ENCODE data around the gene WDR90. TPM values are rescaled to one million over a fixed set of nuclear protein-coding genes. Genes with fewer than 3 reads are reported as not detected.

Gene WDR90
- total RNA-seq, 1 experiment from 2014 or later = 38.3 TPM

DNA sequence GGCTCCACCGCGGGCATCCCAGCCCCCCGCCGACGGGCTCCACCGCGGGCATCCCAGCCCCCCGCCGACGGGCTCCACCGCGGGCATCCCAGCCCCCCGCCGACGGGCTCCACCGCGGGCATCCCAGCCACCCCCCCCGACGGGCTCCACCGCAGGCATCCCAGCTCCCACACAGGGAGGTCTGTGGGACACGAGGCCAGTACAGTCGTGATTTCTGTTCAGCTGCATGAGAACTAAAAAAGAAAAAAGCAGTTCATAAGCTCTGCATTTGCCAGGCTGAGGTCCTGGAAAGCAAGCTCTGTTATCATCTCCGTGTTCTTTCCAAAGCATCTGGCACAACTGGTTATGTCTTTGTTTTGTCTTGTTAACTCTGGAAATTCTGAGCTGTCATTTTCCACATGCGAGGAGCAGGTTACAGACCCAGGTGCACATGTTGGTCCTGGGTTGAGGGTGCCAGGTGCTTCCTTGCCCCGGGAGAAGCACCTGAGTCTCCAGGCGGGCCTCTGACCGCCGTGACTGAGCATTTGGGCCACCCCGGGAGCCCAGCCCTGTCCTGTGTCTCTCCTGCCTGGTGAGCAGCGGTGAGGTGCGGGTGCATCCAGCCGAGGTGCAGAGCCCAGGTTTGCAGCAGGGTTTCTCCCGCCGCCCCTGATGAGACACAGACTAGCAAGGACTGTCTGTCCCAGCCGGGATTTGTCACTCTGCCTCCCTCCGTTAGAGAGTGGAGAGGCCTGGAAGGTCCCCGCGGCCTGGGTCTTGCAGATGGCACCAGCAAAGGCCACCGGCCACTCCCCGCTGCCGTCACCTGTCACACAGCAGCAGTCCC, 28.3 kb upstream of the WDR90 start:
- H3K4me3 ChIP-seq (ENCODE audit: insufficient read depth, low read depth, low read length) = no peak overlapping the region
- no peaks in the 10 kb centered on the region for H3K36me3 ChIP-seq (replicated peaks; ENCODE audit: control insufficient read depth, insufficient read depth, low read length)
- DNase-seq = peak; percentile 70
- no peaks in the 10 kb centered on the region for H3K27me3 ChIP-seq (ENCODE audit: control insufficient read depth, insufficient read depth, low read length)

DNA sequence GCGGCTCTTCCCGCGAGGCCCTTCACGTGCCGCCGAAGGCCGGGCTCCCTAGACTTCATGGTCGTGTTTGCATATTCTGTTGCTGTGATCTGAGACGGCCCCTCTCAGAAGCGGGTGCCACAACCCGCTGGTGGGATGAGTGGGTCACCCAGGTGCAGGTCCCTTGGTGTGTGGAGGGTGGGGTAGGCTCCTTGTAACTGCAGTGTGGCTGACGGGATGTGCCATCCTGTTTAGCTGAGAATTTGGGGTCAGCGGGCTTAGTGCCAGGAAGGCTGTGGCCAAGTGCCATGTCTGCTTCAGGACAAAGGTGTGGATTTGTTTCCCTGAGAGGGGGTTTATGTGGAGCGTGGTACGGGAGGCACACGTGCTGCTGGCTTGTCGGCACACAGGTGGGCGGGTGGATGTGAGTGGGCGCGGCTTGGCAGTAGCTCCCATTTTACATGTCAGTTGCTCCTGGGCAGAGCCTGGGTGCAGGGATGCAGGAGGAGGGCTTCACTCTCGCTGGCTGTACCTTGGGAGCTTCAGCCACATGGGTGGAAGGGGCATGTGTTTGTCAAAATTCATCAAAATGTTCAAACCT, 27.5 kb upstream of the WDR90 start:
- no peak overlapping the region for H3K4me3 ChIP-seq (ENCODE audit: insufficient read depth, low read depth, low read length)
- H3K27me3 ChIP-seq (ENCODE audit: control insufficient read depth, insufficient read depth, low read length) = no peaks in the 10 kb centered on the region
- DNase-seq = peak; percentile 67
- no peaks in the 10 kb centered on the region for H3K36me3 ChIP-seq (replicated peaks; ENCODE audit: control insufficient read depth, insufficient read depth, low read length)

DNA sequence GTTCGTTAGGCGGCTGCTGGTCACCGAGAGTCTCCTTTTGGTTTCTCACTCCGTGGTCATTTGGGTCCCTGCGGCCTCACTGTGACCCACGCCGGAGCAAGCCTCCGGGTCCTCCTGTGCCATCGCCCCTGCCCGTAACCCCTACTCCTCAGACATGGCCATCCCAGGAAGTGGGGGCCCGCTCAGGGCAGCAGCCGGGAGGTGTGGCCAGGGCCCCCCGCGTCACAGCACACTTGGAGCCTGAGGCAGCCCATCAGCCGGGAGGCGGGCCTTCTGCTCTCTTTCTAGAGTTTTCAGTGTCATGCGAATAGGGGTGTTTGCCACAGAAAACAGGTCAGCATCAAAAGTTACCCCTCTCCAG, 26.3 kb upstream of the WDR90 start:
- Histone ChIP-seq H3K27me3 (ENCODE audit: control insufficient read depth, insufficient read depth, low read length) (no peaks in the 10 kb centered on the region), H3K36me3 (replicated peaks; ENCODE audit: control insufficient read depth, insufficient read depth, low read length) (no peaks in the 10 kb centered on the region), H3K4me3 (ENCODE audit: insufficient read depth, low read depth, low read length) (no peak overlapping the region)
- DNase-seq = peak; percentile 87

DNA sequence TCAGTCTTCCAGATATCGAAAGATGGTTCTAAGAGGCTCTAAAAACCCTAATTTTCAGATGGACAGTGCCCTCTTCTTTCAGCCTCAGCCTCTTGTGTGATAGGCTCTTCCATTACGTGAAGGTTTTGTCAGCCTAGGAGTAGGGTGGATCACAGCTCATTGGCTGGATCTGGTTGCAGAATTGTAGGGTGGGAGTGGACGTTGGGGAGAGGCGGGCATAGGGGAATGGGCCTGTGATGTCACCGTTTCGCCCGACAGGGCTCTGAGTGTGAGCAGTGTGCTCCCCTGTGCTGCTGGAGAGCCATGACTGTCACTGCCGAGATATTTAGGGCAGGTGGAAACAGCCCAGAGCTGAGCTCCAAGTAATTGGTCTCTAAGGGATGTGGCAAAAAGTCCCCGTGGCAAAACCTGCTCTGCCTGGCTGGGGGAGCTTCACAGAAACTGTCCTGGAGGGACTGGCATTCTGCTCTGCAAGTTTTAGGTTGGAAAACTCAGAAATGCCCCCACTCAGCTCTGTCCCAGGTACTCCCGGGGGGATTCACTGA, 24.6 kb upstream of the WDR90 start:
- no peaks in the 10 kb centered on the region for H3K27me3 ChIP-seq (ENCODE audit: control insufficient read depth, insufficient read depth, low read length)
- DNase-seq = no peak
- H3K4me3 ChIP-seq (ENCODE audit: insufficient read depth, low read depth, low read length) = no peak overlapping the region
- no peaks in the 10 kb centered on the region for H3K36me3 ChIP-seq (replicated peaks; ENCODE audit: control insufficient read depth, insufficient read depth, low read length)

DNA sequence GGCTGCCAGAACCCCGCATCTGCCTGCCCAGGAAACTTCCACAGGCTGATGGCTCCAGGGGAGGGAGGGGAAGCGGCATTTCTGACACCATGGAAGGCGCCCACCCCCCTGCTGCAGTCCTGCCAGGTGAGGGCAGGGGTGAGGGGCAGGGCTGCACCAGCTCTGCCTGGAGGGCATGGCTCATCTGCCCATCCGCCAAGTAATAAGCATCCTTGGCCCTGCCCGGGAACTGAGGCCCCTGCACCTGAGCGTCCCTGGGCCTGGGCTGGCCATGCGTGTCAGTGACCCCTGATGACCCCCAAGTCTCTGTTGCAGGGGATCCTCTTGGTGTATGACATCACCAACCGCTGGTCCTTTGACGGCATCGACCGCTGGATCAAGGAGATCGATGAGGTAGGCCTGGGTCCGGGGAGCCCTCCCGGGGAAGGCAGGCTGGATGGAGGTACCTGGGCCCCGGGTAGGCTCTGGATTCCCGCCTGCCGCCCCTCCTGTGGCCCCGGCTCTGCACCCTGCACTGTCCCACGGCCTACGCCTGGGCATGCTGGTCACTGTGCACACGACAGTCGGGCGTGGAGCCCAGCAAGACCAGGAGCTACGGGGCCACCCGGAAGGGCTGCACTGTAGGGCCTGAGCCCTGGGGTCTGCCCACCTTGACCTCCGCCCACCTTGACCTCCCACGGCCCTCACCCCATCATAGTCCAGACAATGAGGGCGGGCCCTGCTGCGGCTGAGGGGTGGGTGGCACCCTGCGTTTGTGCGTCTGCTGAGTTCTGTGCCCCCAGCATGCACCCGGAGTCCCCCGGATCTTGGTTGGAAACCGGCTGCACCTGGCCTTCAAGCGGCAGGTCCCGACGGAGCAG, 23.8 kb upstream of the WDR90 start:
- Histone ChIP-seq H3K4me3 (ENCODE audit: insufficient read depth, low read depth, low read length) (no peak overlapping the region), H3K36me3 (replicated peaks; ENCODE audit: control insufficient read depth, insufficient read depth, low read length) (no peaks in the 10 kb centered on the region), H3K27me3 (ENCODE audit: control insufficient read depth, insufficient read depth, low read length) (no peaks in the 10 kb centered on the region)
- DNase-seq = no peak

DNA sequence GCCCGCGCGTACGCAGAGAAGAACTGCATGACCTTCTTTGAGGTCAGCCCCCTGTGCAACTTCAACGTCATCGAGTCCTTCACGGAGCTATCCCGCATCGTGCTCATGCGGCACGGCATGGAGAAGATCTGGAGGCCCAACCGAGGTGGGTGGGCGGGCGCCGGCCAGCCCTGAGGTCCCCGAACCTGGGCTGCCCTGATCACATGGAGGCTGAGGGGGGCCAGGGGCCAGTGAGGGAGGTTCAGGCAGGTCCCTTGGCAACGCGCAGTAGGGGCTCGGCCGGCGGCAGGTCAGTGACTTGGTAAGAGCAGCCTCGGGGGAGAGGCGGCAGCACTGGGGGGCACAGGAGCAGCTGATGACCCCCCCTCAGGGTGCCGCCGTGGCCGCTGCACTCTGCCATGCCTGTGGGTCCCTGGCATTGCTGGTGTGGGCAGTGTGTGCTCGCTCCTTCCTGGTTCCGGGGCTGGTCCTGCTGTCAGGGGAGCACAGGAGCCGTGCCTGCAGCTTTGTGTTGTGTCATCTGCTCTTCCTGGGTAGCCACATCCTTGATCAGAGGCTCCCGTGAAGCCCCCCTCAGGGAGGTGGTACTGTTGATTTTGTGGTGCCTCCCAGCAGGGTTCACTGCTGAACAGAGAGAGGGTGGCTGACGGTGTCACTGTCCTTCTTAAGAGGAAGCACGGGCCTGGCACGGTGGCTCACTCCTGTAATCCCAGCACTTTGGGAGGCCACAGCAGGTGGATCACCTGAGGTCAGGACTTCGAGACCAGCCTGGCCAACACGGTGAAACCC, 23.0 kb upstream of the WDR90 start:
- Histone ChIP-seq H3K27me3 (ENCODE audit: control insufficient read depth, insufficient read depth, low read length) (no peaks in the 10 kb centered on the region), H3K36me3 (replicated peaks; ENCODE audit: control insufficient read depth, insufficient read depth, low read length) (no peaks in the 10 kb centered on the region), H3K4me3 (ENCODE audit: insufficient read depth, low read depth, low read length) (no peak overlapping the region)
- no peak for DNase-seq

- Histone ChIP-seq H3K36me3 (replicated peaks; ENCODE audit: control insufficient read depth, insufficient read depth, low read length) (no peaks in the 10 kb centered on the region), H3K27me3 (ENCODE audit: control insufficient read depth, insufficient read depth, low read length) (no peaks in the 10 kb centered on the region), H3K4me3 (ENCODE audit: insufficient read depth, low read depth, low read length) (no peak overlapping the region)
- no peak for DNase-seq
Measured at GRCh38 chr16:626787-627453, 22.2 kb upstream of the WDR90 start.

GRCh38 chr16:627454-628239, 21.5 kb upstream of the WDR90 start:
- Histone ChIP-seq H3K27me3 (ENCODE audit: control insufficient read depth, insufficient read depth, low read length) (no peaks in the 10 kb centered on the region), H3K4me3 (ENCODE audit: insufficient read depth, low read depth, low read length) (no peak overlapping the region), H3K36me3 (replicated peaks; ENCODE audit: control insufficient read depth, insufficient read depth, low read length) (no peaks in the 10 kb centered on the region)
- DNase-seq = no peak

GRCh38 chr16:628321-629061, 20.7 kb upstream of the WDR90 start:
- no peak for DNase-seq
- no peaks in the 10 kb centered on the region for H3K36me3 ChIP-seq (replicated peaks; ENCODE audit: control insufficient read depth, insufficient read depth, low read length)
- H3K27me3 ChIP-seq (ENCODE audit: control insufficient read depth, insufficient read depth, low read length) = no peaks in the 10 kb centered on the region
- no peak overlapping the region for H3K4me3 ChIP-seq (ENCODE audit: insufficient read depth, low read depth, low read length)

DNA sequence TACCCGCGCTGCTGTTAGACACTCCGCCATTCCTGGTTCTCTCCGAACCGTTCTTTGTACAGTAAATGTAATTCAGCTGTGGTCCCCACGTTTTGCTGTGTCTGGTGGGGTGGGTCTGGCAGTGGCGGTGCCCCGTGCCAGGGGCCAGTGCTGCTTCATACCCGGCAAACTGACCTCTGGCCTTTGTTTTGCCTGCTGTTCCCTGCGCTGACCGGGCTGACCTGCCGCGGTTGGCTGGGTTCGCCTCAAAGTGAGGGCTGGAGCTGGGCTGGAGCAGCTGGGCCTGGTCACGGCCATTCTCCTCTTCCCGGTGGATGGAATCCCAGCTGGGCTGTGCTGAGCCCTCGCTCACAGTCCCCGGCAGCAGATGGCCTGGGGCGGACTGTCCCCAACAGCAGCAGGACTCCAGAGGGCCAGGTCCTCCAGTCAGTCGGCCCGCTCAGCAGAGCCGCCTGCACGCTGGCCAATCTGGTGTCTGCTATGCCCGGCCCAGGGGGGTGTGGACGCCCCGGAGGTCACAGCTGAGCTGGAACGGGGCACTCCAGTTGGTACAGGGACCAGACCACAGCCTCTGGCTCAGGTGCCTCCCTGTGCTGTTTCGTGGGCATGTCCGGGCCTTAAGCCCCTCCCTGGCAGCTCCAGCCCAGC, 19.9 kb upstream of the WDR90 start:
- Histone ChIP-seq H3K4me3 (ENCODE audit: insufficient read depth, low read depth, low read length) (no peak overlapping the region), H3K36me3 (replicated peaks; ENCODE audit: control insufficient read depth, insufficient read depth, low read length) (no peaks in the 10 kb centered on the region), H3K27me3 (ENCODE audit: control insufficient read depth, insufficient read depth, low read length) (no peaks in the 10 kb centered on the region)
- no peak for DNase-seq

DNA sequence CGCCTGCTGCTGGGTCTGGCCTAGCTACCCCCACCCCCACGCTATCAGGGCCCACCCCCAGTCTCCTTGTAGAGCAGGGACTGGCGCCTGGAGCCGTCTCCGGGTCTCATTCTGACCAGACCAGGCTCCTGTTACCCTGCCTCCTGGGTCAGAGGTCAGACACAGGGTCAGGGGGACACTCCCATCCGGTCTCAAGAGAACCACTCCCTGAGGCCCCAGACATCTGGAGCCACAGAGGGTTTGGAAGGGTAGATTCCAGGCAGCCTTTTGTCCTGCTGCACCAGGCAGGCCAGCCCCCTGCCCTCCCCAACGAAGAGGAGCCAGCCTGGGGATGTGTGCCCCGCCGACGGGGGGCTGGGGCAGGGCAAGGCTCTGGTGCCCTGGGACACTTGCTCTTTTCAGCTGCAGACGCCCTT, 19.3 kb upstream of the WDR90 start:
- H3K27me3 ChIP-seq (ENCODE audit: control insufficient read depth, insufficient read depth, low read length) = no peaks in the 10 kb centered on the region
- no peak overlapping the region for H3K4me3 ChIP-seq (ENCODE audit: insufficient read depth, low read depth, low read length)
- H3K36me3 ChIP-seq (replicated peaks; ENCODE audit: control insufficient read depth, insufficient read depth, low read length) = no peaks in the 10 kb centered on the region; the same call in none of the 2 replicates
- peak; percentile 92 for DNase-seq

- no peak for DNase-seq
- no peak overlapping the region for H3K4me3 ChIP-seq (ENCODE audit: insufficient read depth, low read depth, low read length)
- H3K36me3 ChIP-seq (replicated peaks; ENCODE audit: control insufficient read depth, insufficient read depth, low read length) = no peaks in the 10 kb centered on the region; the same call in none of the 2 replicates
- H3K27me3 ChIP-seq (ENCODE audit: control insufficient read depth, insufficient read depth, low read length) = no peaks in the 10 kb centered on the region
Measured at GRCh38 chr16:630249-630814, 18.8 kb upstream of the WDR90 start.
